Stimulated activated effector memory CD8-positive, alpha-beta T cell treated with anti-CD3 and anti-CD28 coated beads, Interleukin-12 subunit alpha, Interleukin-12 subunit beta, amount 100 ng/mL, for 72 hours (primary cell): ENCODE results near the gene PTH2.
A peak's percentile ranks its signal among the peaks of the same experiment; 100 is the strongest.
"Not testable (repeated sequence)": the region's sequence is repeated elsewhere in the genome, so short reads cannot be mapped to it uniquely, and the experiment has no call there.

Experiments used
- ATAC-seq: fragments of 150-1000 bp; cut with Tn5 transposase; 2 replicates; pipeline ENCODE4 v1.10.0; 2021
- DNase-seq, 2 donors: peaks; one replicate each; pipeline ENCODE4 v3.0.0; 2021 to 2022; ENCODE audit warnings: low spot score in 2 of 2
- H3K27ac Mint-ChIP-seq: one replicate; pipeline ENCODE4 v1.8.0; 2022; ENCODE audit warnings: mild to moderate bottlenecking, mixed read lengths
- H3K36me3 Mint-ChIP-seq: one replicate; pipeline ENCODE4 v1.8.0; 2022; ENCODE audit warnings: mild to moderate bottlenecking, mixed read lengths
- H3K4me1 Mint-ChIP-seq: one replicate; pipeline ENCODE4 v1.8.0; 2022; ENCODE audit warnings: mixed read lengths
- H3K4me3 Mint-ChIP-seq: one replicate; pipeline ENCODE4 v1.8.0; 2022; ENCODE audit warnings: mild to moderate bottlenecking, mixed read lengths
- H3K9me3 Mint-ChIP-seq: one replicate; pipeline ENCODE4 v1.8.0; 2022; ENCODE audit warnings: mixed read lengths

PTH2 gene

GRCh38 chr19:49423071-49423984 lies at the start of gene PTH2:
PTH2 (minus strand) TSS chr19:49423441; CDS start chr19:49423339, 102 bp downstream.
- ATAC-seq (no peak), DNase-seq (no peak)
- no peak within 1 kb of the TSS for H3K27ac Mint-ChIP-seq
- H3K9me3 Mint-ChIP-seq, result no peaks in the 10 kb centered on the region
- H3K4me1 Mint-ChIP-seq, result peaks cover 60% of the 10 kb centered on the region
- H3K4me3 Mint-ChIP-seq, result peak within 1 kb of the TSS; percentile 77
- H3K36me3 Mint-ChIP-seq, result peaks cover 4% of the 10 kb centered on the region

DNA sequence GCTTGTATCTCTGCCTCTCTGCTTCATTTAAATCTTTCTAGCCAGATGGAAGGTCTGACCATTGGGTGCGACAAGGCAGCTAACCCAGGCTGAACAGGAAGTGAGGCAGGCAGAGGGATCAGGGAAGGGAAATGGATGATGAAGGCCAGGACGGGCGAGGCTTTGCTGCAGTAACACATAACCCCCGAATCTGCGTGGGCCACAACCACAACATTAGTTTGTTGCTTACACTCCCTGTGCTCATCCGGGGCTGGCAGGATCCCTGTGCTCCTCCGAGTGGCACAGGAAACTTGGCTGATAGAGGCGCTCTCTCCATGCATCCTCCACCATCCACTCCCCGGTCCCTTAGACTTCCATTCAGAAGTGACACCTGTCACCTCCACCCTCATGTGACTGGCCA lies 49.7 kb upstream of the PTH2 start:
- Mint-ChIP-seq H3K27ac (peak overlapping the region; percentile 96), H3K36me3 (peaks cover 61% of the 10 kb centered on the region), H3K9me3 (no peaks in the 10 kb centered on the region), H3K4me1 (peaks cover 69% of the 10 kb centered on the region), H3K4me3 (peak overlapping the region; percentile 88)
- no peak for DNase-seq
- ATAC-seq, result no peak

DNA sequence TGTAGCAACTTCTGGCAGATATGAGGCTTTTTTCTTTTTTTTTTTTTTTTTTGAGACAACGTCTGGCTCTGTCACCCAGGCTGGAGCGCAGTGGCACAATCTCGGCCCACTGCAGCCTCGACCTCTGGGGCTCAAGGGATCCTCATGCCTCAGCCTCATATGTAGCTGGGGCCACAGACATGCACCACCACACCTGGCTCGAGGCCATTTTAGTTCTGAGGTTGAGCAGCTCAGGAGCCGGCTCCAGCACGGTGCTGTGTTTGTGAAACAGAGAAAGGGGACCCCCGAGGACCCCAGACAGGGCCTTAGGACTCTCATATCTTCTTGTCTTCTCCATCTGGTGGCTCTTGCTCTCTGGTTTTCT lies 47.4 kb upstream of the PTH2 start:
- Mint-ChIP-seq H3K4me3 (peak overlapping the region; percentile 72), H3K36me3 (peaks cover 38% of the 10 kb centered on the region), H3K4me1 (peaks cover 58% of the 10 kb centered on the region), H3K27ac (peak overlapping the region; percentile 91), H3K9me3 (no peaks in the 10 kb centered on the region)
- ATAC-seq, result no peak
- no peak for DNase-seq

GRCh38 chr19:49469828-49470614 lies 46.8 kb upstream of the PTH2 start:
- H3K9me3 Mint-ChIP-seq, result no peaks in the 10 kb centered on the region
- DNase-seq (peak; percentile 84 to 95), ATAC-seq (peak; percentile 81)
- peaks cover 53% of the 10 kb centered on the region for H3K4me1 Mint-ChIP-seq
- H3K27ac Mint-ChIP-seq, result peak overlapping the region; percentile 91
- H3K4me3 Mint-ChIP-seq, result peak overlapping the region; percentile 72
- H3K36me3 Mint-ChIP-seq, result peaks cover 33% of the 10 kb centered on the region

DNA sequence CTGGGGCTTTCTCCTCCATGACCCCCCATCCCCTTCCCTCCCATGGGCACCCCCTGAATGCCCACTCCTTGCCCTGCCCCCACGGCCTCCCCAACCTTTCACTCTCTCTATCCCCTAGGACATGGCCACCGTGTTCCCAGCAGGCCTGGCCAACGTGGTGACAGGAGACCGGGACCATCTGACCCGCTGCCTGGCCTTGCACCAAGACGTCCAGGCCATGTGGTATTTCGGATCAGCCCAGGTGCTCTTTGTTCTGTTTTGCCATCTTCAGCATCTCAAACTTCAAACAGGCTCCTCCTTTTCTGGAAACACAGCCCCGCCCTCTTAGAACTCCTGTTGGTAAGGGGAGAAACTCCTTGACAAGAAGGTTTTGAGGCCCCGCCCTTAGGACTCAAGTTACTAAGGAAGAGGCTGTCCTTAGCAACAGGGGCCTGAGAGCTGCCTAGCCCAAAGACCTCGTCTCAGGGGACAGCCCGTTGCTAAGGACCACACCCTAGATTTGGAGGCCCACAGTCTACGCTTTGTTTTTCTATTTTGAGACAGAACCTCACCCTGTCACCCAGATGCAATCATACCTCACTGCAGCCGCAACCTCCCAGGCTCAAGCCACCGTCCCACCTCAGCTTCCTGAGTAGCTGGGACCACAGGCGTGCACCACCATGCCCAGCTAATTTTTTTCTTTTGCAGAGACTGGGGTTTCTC lies 45.7 kb upstream of the PTH2 start:
- peaks cover 44% of the 10 kb centered on the region for H3K4me1 Mint-ChIP-seq
- peaks cover 27% of the 10 kb centered on the region for H3K36me3 Mint-ChIP-seq
- H3K4me3 Mint-ChIP-seq, result peak overlapping the region; percentile 72
- H3K9me3 Mint-ChIP-seq, result no peaks in the 10 kb centered on the region
- ATAC-seq (peak; percentile 86), DNase-seq (peak; percentile 65 to 89)
- H3K27ac Mint-ChIP-seq, result peak overlapping the region; percentile 97

- H3K9me3 Mint-ChIP-seq, result no peaks in the 10 kb centered on the region
- peaks cover 40% of the 10 kb centered on the region for H3K4me1 Mint-ChIP-seq
- H3K27ac Mint-ChIP-seq, result peak overlapping the region; percentile 97
- ATAC-seq (no peak), DNase-seq (no peak)
- H3K36me3 Mint-ChIP-seq, result peaks cover 27% of the 10 kb centered on the region
- H3K4me3 Mint-ChIP-seq, result peak overlapping the region; percentile 72
Measured at GRCh38 chr19:49468199-49468598, 45.0 kb upstream of the PTH2 start.

GRCh38 chr19:49465371-49465770 lies 42.1 kb upstream of the PTH2 start:
- no peaks in the 10 kb centered on the region for H3K9me3 Mint-ChIP-seq
- peaks cover 19% of the 10 kb centered on the region for H3K4me1 Mint-ChIP-seq
- ATAC-seq, result no peak
- H3K27ac Mint-ChIP-seq, result peak overlapping the region; percentile 81
- H3K4me3 Mint-ChIP-seq, result no peak overlapping the region
- H3K36me3 Mint-ChIP-seq, result peaks cover 32% of the 10 kb centered on the region
- DNase-seq, result no peak

DNA sequence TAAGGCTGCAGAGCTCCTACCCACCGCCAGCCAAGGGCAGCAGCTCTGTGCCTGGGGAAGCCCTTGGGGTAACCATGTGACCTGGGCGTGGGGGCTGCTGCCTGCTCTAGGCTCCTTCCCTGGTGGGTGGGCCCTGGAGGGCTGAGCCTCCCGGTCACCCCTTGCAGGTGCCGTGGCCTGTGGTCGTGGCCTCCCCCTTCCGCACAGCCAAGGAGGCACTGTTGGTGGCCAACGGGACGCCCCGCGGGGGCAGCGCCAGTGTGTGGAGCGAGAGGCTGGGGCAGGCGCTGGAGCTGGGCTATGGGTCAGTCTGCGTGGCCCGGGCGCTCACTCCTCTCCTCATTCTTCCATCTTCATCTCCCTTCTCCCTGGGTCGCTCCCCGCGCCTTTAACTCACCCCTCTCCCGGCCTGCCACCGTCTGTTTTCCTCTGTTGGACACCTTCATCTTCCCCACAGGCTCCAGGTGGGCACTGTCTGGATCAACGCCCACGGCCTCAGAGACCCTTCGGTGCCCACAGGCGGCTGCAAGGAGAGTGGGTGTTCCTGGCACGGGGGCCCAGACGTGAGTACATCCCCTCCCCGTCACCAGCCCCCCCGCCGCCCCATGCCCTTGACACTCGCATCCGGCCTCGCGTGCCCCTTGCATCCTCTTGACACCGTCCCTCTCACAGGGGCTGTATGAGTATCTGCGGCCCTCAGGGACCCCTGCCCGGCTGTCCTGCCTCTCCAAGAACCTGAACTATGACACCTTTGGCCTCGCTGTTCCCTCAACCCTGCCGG lies 40.9 kb upstream of the PTH2 start:
- ATAC-seq, result no peak
- H3K27ac Mint-ChIP-seq, result peak overlapping the region; percentile 81
- peaks cover 10% of the 10 kb centered on the region for H3K4me1 Mint-ChIP-seq
- no peak for DNase-seq
- H3K36me3 Mint-ChIP-seq, result peaks cover 35% of the 10 kb centered on the region
- no peak overlapping the region for H3K4me3 Mint-ChIP-seq
- H3K9me3 Mint-ChIP-seq, result no peaks in the 10 kb centered on the region

GRCh38 chr19:49462492-49462891 lies 39.3 kb upstream of the PTH2 start:
- no peaks in the 10 kb centered on the region for H3K9me3 Mint-ChIP-seq
- DNase-seq, result no peak
- H3K4me1 Mint-ChIP-seq, result peaks cover 7% of the 10 kb centered on the region
- no peak overlapping the region for H3K4me3 Mint-ChIP-seq
- H3K27ac Mint-ChIP-seq, result no peak overlapping the region
- ATAC-seq, result no peak
- H3K36me3 Mint-ChIP-seq, result peaks cover 29% of the 10 kb centered on the region

DNA sequence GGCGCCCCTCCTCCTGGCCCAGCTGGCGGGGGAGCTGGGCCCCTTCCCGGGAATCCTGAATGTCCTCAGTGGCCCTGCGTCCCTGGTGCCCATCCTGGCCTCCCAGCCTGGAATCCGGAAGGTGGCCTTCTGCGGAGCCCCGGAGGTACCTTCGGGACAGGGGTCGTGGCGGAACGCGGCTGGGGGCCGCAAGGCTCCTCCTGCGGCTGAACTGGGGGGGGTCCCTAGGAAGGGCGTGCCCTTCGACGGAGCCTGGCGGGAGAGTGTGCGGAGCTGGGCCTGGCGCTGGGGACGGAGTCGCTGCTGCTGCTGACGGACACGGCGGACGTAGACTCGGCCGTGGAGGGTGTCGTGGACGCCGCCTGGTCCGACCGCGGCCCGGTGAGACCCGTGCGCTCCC lies 38.4 kb upstream of the PTH2 start:
- Mint-ChIP-seq H3K4me1 (peaks cover 15% of the 10 kb centered on the region), H3K27ac (no peak overlapping the region), H3K36me3 (peaks cover 38% of the 10 kb centered on the region), H3K4me3 (no peak overlapping the region), H3K9me3 (no peaks in the 10 kb centered on the region)
- DNase-seq (no peak), ATAC-seq (no peak)

DNA sequence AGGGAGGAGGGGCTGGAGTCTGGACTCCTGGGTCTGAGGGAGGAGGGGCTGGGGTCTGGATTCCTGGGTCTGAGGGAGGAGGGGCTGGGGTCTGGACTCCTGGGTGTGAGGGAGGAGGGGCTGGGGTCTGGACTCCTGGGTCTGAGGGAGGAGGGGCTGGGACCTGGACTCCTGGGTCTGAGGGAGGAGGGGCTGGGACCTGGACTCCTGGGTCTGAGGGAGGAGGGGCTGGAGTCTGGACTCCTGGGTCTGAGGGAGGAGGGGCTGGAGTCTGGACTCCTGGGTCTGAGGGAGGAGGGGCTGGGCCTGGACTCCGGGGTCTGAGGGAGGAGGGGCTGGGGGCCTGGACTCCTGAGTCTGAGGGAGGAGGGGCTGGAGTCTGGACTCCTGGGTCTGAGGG lies 37.9 kb upstream of the PTH2 start:
- DNase-seq, H3K4me3 Mint-ChIP-seq, H3K9me3 Mint-ChIP-seq, H3K27ac Mint-ChIP-seq, ATAC-seq: not testable (repeated sequence)
- Mint-ChIP-seq H3K36me3 (peaks cover 41% of the 10 kb centered on the region), H3K4me1 (peaks cover 15% of the 10 kb centered on the region)

DNA sequence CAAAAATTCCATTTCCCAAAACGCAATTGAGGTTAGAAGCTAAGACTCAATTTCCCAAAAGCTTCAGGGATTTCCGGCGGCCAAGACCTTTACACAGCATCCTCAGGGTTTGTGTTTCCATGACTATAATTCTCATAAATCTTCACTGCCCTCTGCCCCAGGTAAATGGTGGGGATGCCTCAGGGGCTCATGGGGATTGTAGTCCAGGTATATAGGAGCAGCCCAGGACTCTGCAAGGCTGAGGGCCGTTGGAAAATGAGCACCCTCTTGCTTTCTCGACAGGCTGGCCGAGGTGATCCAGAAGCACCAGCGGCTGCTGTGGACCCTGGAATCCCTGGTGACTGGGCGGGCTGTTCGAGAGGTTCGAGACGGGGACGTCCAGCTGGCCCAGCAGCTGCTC lies 36.1 kb upstream of the PTH2 start:
- H3K36me3 Mint-ChIP-seq, result peaks cover 45% of the 10 kb centered on the region

GRCh38 chr19:49458567-49458903 lies 35.3 kb upstream of the PTH2 start:
- ATAC-seq, result no peak

More for the DNA sequence above, 36.1 kb upstream of the PTH2 start:
- ATAC-seq (no peak), DNase-seq (no peak)
- no peak overlapping the region for H3K27ac Mint-ChIP-seq
- H3K4me1 Mint-ChIP-seq, result peaks cover 16% of the 10 kb centered on the region
- H3K9me3 Mint-ChIP-seq, result no peaks in the 10 kb centered on the region
- H3K4me3 Mint-ChIP-seq, result no peak overlapping the region

DNA sequence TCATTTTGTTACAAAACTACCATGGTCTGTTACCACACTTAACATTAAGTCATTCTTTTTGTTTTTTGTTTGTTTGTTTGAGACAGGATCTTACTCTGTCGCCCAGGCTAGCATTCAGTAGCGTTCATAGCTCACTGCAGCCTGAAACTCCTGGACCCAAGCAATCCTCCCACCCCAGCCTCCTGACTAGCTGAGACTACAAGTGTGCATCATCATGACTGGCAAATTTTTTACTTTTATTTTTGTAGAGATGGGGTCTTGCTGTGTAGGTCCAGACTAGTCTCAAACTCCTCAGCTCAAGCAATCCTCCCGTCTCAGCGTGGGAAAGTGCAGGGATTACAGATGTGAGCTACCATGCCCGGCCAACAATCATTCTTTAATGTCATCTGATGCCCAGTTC lies 33.1 kb upstream of the PTH2 start:
- Mint-ChIP-seq H3K9me3 (no peaks in the 10 kb centered on the region), H3K4me3 (no peak overlapping the region), H3K4me1 (peaks cover 32% of the 10 kb centered on the region), H3K36me3 (peaks cover 64% of the 10 kb centered on the region), H3K27ac (peak overlapping the region; percentile 56)
- DNase-seq (no peak), ATAC-seq (no peak)

More at GRCh38 chr19:49458567-49458903, 35.3 kb upstream of the PTH2 start:
- Mint-ChIP-seq H3K4me3 (peak overlapping the region; percentile 14), H3K27ac (peak overlapping the region; percentile 88), H3K9me3 (no peaks in the 10 kb centered on the region), H3K4me1 (peaks cover 22% of the 10 kb centered on the region), H3K36me3 (peaks cover 47% of the 10 kb centered on the region)
- no peak for DNase-seq
